Hematopoietic multipotent progenitor cell (in vitro differentiated cells): Measurements from ENCODE around the gene TJP1. TPM values are rescaled to one million over a fixed set of nuclear protein-coding genes. Genes with fewer than 3 reads are reported as not detected.
"Not testable (repeated sequence)": the region's sequence is repeated elsewhere in the genome, so short reads cannot be mapped to it uniquely, and the experiment has no call there.

ENCODE experiments used
- DNase-seq, 3 donors: peaks; one replicate each; pipeline ENCODE4 v3.0.0-alpha.2; 2011 to 2015; ENCODE audit warnings: low read depth in 2 of 3, low spot score in 2 of 3
- total RNA-seq: library from RNA; depleted of rRNA; stranded (reverse); fragments of >200 nt; gene quantifications from one replicate; pipeline ENCODE4 v1.2.3, GENCODE V29; 2012

TJP1 gene
- total RNA-seq, 1 donor, result under 0.01 TPM

GRCh38 chr15:29712149-29712885, 110.0 kb downstream of the TJP1 start:
- DNase-seq, result no peak

GRCh38 chr15:29711531-29711930, 110.7 kb downstream of the TJP1 start:
- DNase-seq, result no peak

DNA sequence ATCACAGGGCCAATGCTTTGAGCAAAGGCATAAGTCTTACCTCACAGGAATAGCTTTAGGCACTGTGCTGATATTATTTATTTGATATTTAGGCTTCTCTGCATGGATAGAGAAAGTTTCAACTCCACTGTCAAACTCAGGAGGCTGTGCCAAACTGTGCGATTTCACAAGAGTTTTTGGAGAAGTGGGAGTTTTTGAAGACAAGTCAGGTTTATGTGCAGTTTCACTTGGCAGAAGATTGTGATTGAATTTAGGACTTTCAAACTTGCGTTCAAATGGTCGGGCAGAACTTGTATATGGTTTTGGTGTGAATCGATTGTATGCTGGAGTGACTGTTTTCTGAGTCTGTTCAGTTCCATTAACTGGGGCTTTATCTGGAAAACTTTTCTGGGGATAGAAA, 113.7 kb downstream of the TJP1 start:
- no peak for DNase-seq

GRCh38 chr15:29704950-29705597, 117.2 kb downstream of the TJP1 start:
- no peak for DNase-seq

DNA sequence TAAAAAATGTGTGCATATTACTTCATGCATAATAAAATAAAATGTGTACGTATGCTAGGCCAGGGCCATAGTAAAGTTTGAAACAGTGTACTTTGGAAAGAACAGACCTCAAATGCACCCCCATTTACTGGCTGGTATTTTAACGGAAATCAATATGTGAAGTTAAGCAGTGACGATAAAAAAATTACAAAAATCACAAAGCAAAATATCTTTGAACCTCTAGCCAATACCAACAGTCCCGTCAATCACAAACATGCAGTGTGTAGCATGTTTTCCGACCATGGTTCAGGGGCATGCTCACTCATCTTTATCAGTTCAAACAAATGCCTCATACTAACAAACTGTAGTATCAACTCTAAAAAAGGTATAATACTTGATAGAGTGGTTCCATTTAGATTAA, 121.1 kb downstream of the TJP1 start:
- DNase-seq, result no peak

- no peak for DNase-seq
Observed at GRCh38 chr15:29700296-29700695, 122.0 kb downstream of the TJP1 start.

DNA sequence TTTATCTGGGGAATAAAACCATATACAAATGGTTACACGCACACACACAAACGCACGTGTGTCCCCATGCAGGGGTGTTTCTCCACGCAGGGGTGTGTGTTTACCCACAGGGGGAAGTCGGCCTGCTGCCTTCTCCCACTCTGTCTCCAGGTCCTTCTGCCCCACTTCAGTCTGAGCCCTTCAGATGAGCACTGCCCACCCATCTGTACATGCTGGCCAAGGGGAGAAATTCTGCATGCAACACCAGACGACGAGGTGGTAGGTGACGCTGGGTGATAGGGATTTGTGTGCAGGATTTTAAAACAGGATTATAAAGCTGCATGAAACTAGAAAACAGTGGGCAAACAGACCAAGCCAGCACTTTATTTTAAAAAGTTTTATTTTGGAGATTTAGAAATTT, 122.5 kb downstream of the TJP1 start:
- no peak for DNase-seq

DNA sequence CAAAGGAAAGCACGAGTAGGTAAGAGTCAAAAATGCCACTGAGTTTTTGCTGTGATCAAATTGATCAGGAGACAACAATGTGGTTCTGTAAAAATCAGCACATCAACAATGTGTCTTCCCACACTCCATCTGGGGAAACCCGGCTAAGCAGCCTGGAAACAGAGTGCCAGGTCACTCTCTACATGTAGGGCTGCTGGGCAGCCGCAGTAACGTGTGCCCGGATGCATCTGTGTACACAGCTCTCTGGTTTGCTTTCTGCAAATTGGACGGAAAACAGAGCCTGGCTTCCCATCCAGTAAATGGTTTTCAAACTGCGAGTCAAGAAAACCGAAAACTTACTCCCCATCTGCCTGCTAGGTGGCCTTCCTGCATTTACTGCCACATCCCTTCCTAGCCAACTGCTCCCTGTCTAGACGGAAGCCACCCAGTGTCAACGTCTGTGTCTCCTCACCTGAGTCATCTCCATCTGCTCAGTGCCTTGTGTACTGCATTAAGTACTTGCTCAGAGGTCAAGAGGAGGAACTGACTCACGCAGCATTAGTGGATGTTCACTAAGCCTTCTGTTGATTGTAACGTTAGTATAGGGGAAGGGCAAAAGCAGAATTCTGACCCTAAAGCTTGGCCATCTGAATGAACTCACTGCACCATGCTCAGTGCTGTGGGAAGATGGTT, 124.1 kb downstream of the TJP1 start:
- no peak for DNase-seq

GRCh38 chr15:29696950-29697738, 125.1 kb downstream of the TJP1 start:
- no peak for DNase-seq

DNA sequence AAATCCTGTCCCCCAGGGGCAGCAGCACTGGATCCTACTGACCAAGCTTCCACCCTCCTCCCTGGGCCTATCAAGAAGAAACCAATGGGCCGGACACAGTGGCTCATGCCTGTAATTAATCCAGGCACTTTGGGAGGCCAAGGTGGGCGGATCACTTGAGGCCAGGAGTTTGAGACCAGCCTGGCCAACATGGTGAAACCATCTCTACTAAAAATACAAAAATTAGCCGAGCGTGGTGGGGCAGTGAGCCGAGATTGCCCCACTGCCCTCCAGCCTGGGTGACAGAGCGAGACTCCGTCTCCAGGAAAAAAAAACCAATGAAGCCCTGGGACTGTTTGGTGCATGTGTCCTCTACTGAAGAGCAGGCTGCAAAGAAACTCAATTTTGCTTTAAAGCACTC, 125.8 kb downstream of the TJP1 start:
- DNase-seq, result not testable (repeated sequence)

DNA sequence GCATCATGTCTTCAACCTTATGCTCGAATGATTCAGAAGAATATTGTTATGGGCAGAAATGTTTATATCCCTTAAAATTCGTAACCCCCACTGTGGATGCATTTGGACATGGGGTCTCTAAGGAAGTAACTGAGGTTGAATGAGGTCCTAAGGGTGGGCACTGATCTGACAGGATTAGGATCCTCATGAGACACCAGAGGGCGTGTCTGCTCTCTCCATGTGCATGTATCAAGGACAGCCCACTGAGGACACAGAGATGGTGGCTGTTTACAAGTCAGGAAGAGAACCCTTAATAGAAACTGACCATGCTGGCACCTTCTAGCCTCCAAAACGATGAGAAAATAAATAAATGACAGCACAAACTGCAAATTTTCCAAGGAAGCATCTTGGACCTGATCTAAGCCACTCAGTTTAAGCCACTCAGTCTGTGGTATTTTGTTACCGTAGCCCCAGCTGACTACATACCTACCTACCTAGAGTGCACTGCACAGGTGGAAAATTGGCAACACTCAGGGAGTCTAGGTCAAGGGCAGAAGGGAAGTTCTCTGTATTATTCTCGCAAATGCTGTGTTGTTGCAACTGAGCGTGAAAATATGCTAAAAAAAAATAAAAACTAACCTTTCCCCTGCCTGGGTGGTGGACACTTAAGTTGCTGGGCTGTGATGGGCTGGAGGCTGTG, 126.6 kb downstream of the TJP1 start:
- no peak for DNase-seq

- DNase-seq, result no peak
Observed at GRCh38 chr15:29693225-29693624, 129.0 kb downstream of the TJP1 start.

- DNase-seq, result no peak
Observed at GRCh38 chr15:29692527-29692926, 129.7 kb downstream of the TJP1 start.

DNA sequence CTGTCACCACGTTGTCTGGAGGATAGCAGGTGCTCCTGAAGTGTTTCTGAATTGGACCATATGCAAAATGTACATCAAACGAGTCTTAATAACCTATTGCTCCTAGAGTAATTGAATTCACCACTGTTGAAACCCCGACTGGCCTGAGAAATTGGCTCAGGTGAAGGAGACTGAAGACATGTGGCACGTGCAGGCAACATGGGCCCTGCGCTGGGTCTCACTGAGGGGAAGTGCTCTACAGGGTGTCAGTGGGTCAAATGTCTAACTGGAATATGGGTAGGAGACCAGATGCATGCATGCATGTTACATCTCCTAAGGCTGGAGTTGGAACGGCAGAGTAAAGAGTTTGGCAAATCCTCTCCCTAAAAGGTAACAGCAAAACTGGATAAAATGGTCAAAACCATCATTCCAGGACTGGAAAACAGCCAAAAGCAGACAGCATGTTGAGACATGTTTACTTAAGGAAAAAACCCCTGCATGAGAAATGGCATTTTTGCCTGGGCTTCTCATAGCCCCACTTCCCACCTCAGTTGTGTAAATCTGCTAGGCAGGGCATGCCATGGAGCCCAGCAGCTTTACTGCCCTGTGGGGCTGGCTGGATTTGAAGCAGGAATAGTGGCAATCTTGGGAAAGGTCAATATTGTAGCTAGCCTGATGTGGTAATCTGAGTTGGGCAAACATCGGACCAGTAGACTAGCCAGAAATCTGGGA, 131.3 kb downstream of the TJP1 start:
- DNase-seq, result no peak

GRCh38 chr15:29689287-29689986, 132.8 kb downstream of the TJP1 start:
- DNase-seq, result no peak

DNA sequence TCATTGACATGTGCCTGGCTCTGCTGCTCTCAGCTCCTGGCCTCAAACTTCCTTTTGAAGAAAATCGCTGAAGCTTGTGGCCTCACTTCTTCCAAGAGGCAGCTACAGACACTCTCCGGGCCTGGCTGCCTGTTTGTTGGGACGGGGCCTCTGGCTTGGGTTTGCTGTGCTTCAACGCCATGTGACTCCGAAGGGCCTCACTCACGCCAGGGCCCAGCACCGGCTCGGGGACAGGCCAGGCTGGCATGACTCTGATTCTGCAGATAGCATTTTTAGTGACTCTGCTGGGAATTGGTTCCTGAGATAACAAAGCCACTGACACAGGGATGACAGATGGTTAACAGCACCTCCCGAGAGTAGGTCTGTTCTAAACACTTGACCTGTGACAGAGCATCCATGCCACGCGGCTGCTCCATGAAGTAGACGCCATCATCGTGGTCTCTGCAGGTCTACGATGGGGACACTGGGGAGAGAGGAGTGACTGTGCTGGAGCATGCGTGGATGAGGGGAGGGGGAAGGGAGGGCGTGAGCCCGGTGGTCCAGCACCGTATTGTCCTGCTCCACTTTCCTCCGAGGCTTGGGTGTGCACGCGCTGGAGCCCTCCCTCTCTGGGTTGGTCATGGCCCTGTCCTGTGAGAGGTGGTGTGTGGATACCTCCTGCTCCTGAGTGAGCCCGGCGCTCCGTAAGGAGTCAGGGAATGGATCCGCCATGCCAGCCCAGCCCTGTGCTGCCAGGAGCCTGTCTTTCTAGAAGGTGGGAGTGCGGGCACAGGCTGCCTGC, 133.6 kb downstream of the TJP1 start:
- no peak for DNase-seq

GRCh38 chr15:29687939-29688505, 134.2 kb downstream of the TJP1 start:
- no peak for DNase-seq

GRCh38 chr15:29687204-29687815, 135.0 kb downstream of the TJP1 start:
- DNase-seq, result no peak
